ENCODE results near the gene RETREG1.
"Not testable (repeated sequence)": the region's sequence is repeated elsewhere in the genome, so short reads cannot be mapped to it uniquely, and the experiment has no call there.

The RETREG1 gene

GRCh38 chr5:16446993-16447392 lies 169.8 kb downstream of the RETREG1 start:
- DNase-seq, result no peak

- DNase-seq, result no peak
Observed at GRCh38 chr5:16437977-16438376, 178.8 kb downstream of the RETREG1 start.

GRCh38 chr5:16436065-16436682 lies 180.6 kb downstream of the RETREG1 start:
- DNase-seq, result not testable (repeated sequence)

- no peak for DNase-seq
Observed at GRCh38 chr5:16431490-16431889, 185.3 kb downstream of the RETREG1 start.

GRCh38 chr5:16430349-16431089 lies 186.3 kb downstream of the RETREG1 start:
- DNase-seq, result no peak

- no peak for DNase-seq
Observed at GRCh38 chr5:16428359-16428758, 188.4 kb downstream of the RETREG1 start.

GRCh38 chr5:16427587-16427986 lies 189.2 kb downstream of the RETREG1 start:
- no peak for DNase-seq
